Spleen (tissue), 7 donors: Measurements from ENCODE around the gene PRPF31.

ENCODE experiments used
- CTCF ChIP-seq, 11 experiments: fragments of 200-600 bp in 7 of 11; fragments of 450-650 bp in 4 of 11; sonication (generic) in 4 of 11; IDR thresholded peaks in 8 of 11; conservative IDR thresholded peaks in 3 of 11; 1 replicate in 7 of 11; 2 replicates in 4 of 11; pipeline versions ENCODE4 v1.4.0 to v1.8.0; 2016 to 2021; ENCODE audit warnings: antibody characterized with exemption in 11 of 11, inconsistent platforms in 4 of 11, mild to moderate bottlenecking in 1 of 11
- POLR2AphosphoS5 ChIP-seq, 3 donors: sonication (generic); formaldehyde crosslinking; IDR thresholded peaks; one replicate each; pipeline ENCODE4 v1.5.1; 2017; ENCODE audit warnings: antibody characterized with exemption in 3 of 3
- donor health status: DM: no; HTN: no; CAD: no; lungs with moderate emphysema.
- donor health status: DM: no; HTN: no; CAD: no.
- donor health status: DM: no; HTN: no; CAD: no.

GRCh38 chr19:54154603-54155345 lies 39.2 kb downstream of the PRPF31 start:
- TF ChIP-seq CTCF (IDR thresholded peaks at IDR 0.05 in 8 of 11, conservative IDR thresholded peaks at IDR 0.05 in 3 of 11) (no peak), POLR2AphosphoS5 (IDR thresholded peaks at IDR 0.05) (peak; percentile 52 to 64 (median 62))
